ENCODE measurements around the gene NAPSA. TPM values are rescaled to one million over a fixed set of nuclear protein-coding genes. Genes with fewer than 3 reads are reported as not detected.

NAPSA gene
- total RNA-seq, 1 donor from 2014 or later, result not detected

- no peak for DNase-seq (ENCODE audit: low spot score)
- TF ChIP-seq, protein P1, sequence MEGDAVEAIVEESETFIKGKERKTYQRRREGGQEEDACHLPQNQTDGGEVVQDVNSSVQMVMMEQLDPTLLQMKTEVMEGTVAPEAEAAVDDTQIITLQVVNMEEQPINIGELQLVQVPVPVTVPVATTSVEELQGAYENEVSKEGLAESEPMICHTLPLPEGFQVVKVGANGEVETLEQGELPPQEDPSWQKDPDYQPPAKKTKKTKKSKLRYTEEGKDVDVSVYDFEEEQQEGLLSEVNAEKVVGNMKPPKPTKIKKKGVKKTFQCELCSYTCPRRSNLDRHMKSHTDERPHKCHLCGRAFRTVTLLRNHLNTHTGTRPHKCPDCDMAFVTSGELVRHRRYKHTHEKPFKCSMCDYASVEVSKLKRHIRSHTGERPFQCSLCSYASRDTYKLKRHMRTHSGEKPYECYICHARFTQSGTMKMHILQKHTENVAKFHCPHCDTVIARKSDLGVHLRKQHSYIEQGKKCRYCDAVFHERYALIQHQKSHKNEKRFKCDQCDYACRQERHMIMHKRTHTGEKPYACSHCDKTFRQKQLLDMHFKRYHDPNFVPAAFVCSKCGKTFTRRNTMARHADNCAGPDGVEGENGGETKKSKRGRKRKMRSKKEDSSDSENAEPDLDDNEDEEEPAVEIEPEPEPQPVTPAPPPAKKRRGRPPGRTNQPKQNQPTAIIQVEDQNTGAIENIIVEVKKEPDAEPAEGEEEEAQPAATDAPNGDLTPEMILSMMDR (IDR thresholded peaks at IDR 0.05; ENCODE audit: unreplicated experiment), result no peak
- peaks cover 21% of the 10 kb centered on the region for H3K36me3 Mint-ChIP-seq (ENCODE audit: low read depth, unreplicated experiment)
- no peak overlapping the region for H3K27ac Mint-ChIP-seq (ENCODE audit: unreplicated experiment)
- no peak overlapping the region for H3K4me3 Mint-ChIP-seq (ENCODE audit: unreplicated experiment)
- H3K9me3 Mint-ChIP-seq (ENCODE audit: unreplicated experiment), result no peaks in the 10 kb centered on the region
- no peaks in the 10 kb centered on the region for H3K4me1 Mint-ChIP-seq (ENCODE audit: unreplicated experiment)
- H3K27me3 Mint-ChIP-seq (ENCODE audit: unreplicated experiment), result peaks cover 7% of the 10 kb centered on the region
Observed at GRCh38 chr19:50401605-50402450, 36.4 kb upstream of the NAPSA start.

DNA sequence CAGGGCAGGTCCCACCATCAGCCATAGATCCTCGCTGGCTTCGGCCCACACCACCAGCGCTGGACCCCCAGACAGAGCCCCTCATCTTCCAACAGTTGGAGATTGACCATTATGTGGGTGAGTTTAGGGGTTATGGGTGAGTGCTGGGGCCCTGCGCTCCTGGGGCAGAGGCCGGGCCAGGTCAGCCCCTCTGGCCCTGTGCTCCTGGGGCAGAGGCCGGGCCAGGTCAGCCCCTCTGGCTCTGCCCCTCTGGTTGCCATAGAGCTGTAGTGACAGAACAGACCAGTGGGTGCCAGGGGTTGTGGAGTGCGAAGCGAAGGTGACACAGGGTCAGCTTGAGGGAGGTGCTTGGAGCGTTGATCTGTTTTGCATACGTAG lies 33.9 kb upstream of the NAPSA start:
- no peaks in the 10 kb centered on the region for H3K4me1 Mint-ChIP-seq (ENCODE audit: unreplicated experiment)
- peak overlapping the region; percentile 35 for H3K4me3 Mint-ChIP-seq (ENCODE audit: unreplicated experiment)
- DNase-seq (ENCODE audit: low spot score), result no peak
- peaks cover 4% of the 10 kb centered on the region for H3K27me3 Mint-ChIP-seq (ENCODE audit: unreplicated experiment)
- peak overlapping the region; percentile 4 for H3K27ac Mint-ChIP-seq (ENCODE audit: unreplicated experiment)
- peaks cover 18% of the 10 kb centered on the region for H3K36me3 Mint-ChIP-seq (ENCODE audit: low read depth, unreplicated experiment)
- no peaks in the 10 kb centered on the region for H3K9me3 Mint-ChIP-seq (ENCODE audit: unreplicated experiment)
- TF ChIP-seq, protein P1 (IDR thresholded peaks at IDR 0.05; ENCODE audit: unreplicated experiment), result no peak

DNA sequence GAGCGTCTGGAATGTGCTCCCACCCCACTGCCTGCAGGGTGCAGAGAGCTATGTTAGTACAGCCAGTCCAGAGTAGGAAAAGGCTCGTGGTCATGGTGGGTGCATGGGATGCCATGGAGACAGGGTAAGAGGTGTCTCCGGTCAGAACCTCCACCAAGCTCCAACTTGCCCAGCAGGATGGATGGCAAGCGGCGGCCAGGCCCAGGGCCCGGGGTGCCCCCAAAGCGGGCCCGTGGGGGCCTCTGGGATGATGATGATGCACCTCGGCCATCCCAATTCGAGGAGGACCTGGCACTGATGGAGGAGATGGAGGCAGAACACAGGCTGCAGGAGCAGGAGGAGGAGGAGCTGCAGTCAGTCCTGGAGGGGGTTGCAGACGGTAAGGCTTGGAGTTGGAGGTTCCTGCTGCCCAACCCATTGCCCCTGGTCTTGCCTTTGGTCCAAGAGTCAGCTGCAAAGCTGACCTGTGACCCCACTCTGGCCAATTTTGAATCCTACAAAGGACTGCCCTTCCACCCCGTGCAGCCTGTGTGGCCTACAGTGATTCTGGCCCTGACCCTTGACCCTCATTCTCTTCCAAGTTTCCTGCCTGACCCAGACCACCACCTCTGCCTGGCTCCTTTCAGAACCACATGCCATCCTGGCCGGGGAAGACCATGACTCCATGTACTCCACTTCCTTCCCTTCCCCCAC lies 33.4 kb upstream of the NAPSA start:
- peak overlapping the region; percentile 4 for H3K27ac Mint-ChIP-seq (ENCODE audit: unreplicated experiment)
- H3K27me3 Mint-ChIP-seq (ENCODE audit: unreplicated experiment), result peaks cover 4% of the 10 kb centered on the region
- no peaks in the 10 kb centered on the region for H3K9me3 Mint-ChIP-seq (ENCODE audit: unreplicated experiment)
- no peaks in the 10 kb centered on the region for H3K4me1 Mint-ChIP-seq (ENCODE audit: unreplicated experiment)
- H3K4me3 Mint-ChIP-seq (ENCODE audit: unreplicated experiment), result peak overlapping the region; percentile 35
- peaks cover 19% of the 10 kb centered on the region for H3K36me3 Mint-ChIP-seq (ENCODE audit: low read depth, unreplicated experiment)
- TF ChIP-seq, protein P1 (IDR thresholded peaks at IDR 0.05; ENCODE audit: unreplicated experiment), result no peak
- no peak for DNase-seq (ENCODE audit: low spot score)

DNA sequence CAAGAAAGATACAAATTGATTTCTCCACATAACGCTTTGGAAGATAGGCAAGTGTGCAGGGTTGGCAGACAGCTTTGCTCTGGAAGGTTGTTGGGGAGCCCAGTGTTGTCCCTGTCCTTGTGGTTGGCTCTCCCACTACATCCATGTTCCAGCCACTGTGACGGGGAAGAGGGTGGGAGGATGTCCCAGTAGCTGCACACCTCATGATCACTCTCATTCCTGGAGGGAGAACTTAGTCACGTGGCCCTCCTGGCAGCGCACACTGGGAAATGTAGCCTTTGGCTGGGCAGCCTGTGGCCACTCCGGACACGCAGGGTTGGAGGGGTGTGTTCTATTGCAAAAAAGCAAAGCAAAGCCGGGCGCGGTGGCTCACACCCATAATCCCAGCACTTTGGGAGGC lies 28.6 kb upstream of the NAPSA start:
- no peaks in the 10 kb centered on the region for H3K9me3 Mint-ChIP-seq (ENCODE audit: unreplicated experiment)
- no peak overlapping the region for H3K27ac Mint-ChIP-seq (ENCODE audit: unreplicated experiment)
- H3K4me3 Mint-ChIP-seq (ENCODE audit: unreplicated experiment), result no peak overlapping the region
- peaks cover 2% of the 10 kb centered on the region for H3K27me3 Mint-ChIP-seq (ENCODE audit: unreplicated experiment)
- no peak for DNase-seq (ENCODE audit: low spot score)
- H3K4me1 Mint-ChIP-seq (ENCODE audit: unreplicated experiment), result no peaks in the 10 kb centered on the region
- peaks cover 28% of the 10 kb centered on the region for H3K36me3 Mint-ChIP-seq (ENCODE audit: low read depth, unreplicated experiment)
- TF ChIP-seq, protein P1 (IDR thresholded peaks at IDR 0.05; ENCODE audit: unreplicated experiment), result no peak

GRCh38 chr19:50393589-50393988 lies 28.1 kb upstream of the NAPSA start:
- TF ChIP-seq, protein P1 (IDR thresholded peaks at IDR 0.05; ENCODE audit: unreplicated experiment), result no peak
- no peak for DNase-seq (ENCODE audit: low spot score)
- no peak overlapping the region for H3K27ac Mint-ChIP-seq (ENCODE audit: unreplicated experiment)
- H3K9me3 Mint-ChIP-seq (ENCODE audit: unreplicated experiment), result no peaks in the 10 kb centered on the region
- peaks cover 28% of the 10 kb centered on the region for H3K36me3 Mint-ChIP-seq (ENCODE audit: low read depth, unreplicated experiment)
- H3K4me1 Mint-ChIP-seq (ENCODE audit: unreplicated experiment), result no peaks in the 10 kb centered on the region
- no peak overlapping the region for H3K4me3 Mint-ChIP-seq (ENCODE audit: unreplicated experiment)
- H3K27me3 Mint-ChIP-seq (ENCODE audit: unreplicated experiment), result peaks cover 2% of the 10 kb centered on the region
